WTC11 (cell line): ENCODE data around the gene ZNF140. TPM values are rescaled to one million over a fixed set of nuclear protein-coding genes. Genes with fewer than 3 reads are reported as not detected.

ENCODE experiments used
- ATAC-seq: fragments of 200-7000 bp; cut with Tn5 transposase; 2 replicates; pipeline ENCODE4 v1.10.0; 2021; ENCODE audit warnings: mild to moderate bottlenecking, moderate library complexity
- CTCF ChIA-PET: fragments of 300-600 bp; sonication (Branson Sonifier 250); formaldehyde crosslinking; loops from one replicate; lab custom pipeline; 2021; ENCODE audit warnings: antibody characterized with exemption; lab: Charles Lee
- POLR2A ChIA-PET: fragments of 350-600 bp; sonication (Branson Sonifier 250); formaldehyde crosslinking; loops from one replicate; lab custom pipeline; 2021; ENCODE audit warnings: antibody characterized with exemption; lab: Charles Lee
- DNase-seq: peaks from one replicate; pipeline ENCODE4 v3.0.0; 2021; ENCODE audit warnings: low spot score
- H3K27ac Mint-ChIP-seq: 2 replicates; pipeline ENCODE4 v1.8.0; 2021; ENCODE audit warnings: mixed read lengths
- H3K27me3 Mint-ChIP-seq: 2 replicates; pipeline ENCODE4 v1.8.0; 2021; ENCODE audit warnings: low read depth, mild to moderate bottlenecking, moderate library complexity, mixed read lengths
- H3K36me3 Mint-ChIP-seq: 2 replicates; pipeline ENCODE4 v1.8.0; 2021; ENCODE audit warnings: mixed read lengths
- H3K4me1 Mint-ChIP-seq: 2 replicates; pipeline ENCODE4 v1.8.0; 2022; ENCODE audit warnings: mixed read lengths
- H3K4me3 Mint-ChIP-seq: 2 replicates; pipeline ENCODE4 v1.8.0; 2021; ENCODE audit warnings: mild to moderate bottlenecking, moderate library complexity, mixed read lengths
- H3K9me3 Mint-ChIP-seq: 2 replicates; pipeline ENCODE4 v1.8.0; 2021; ENCODE audit warnings: mixed read lengths
- ATF1 ChIP-seq: sonication (generic); formaldehyde crosslinking; IDR thresholded peaks from 2 replicates; pipeline ENCODE4 v1.8.1; 2023; ENCODE audit warnings: mild to moderate bottlenecking, moderate library complexity, missing genetic modification reagents
- CREB1 ChIP-seq: sonication (generic); formaldehyde crosslinking; IDR thresholded peaks from 2 replicates; pipeline ENCODE4 v1.8.0; 2023; ENCODE audit warnings: mild to moderate bottlenecking, missing genetic modification reagents
- ESRRA ChIP-seq: sonication (generic); formaldehyde crosslinking; IDR thresholded peaks from 2 replicates; pipeline ENCODE4 v1.8.1; 2022; ENCODE audit warnings: mild to moderate bottlenecking, missing genetic modification reagents, borderline replicate concordance
- FOXP1 ChIP-seq: sonication (generic); formaldehyde crosslinking; IDR thresholded peaks from 2 replicates; pipeline ENCODE4 v1.8.0; 2022; ENCODE audit warnings: missing genetic modification reagents, mild to moderate bottlenecking, moderate library complexity, borderline replicate concordance
- IRF2 ChIP-seq: sonication (generic); formaldehyde crosslinking; IDR thresholded peaks from 2 replicates; pipeline ENCODE4 v1.8.0; 2022; ENCODE audit warnings: low read depth, missing genetic modification reagents, borderline replicate concordance
- KAT7 ChIP-seq: sonication (generic); formaldehyde crosslinking; IDR thresholded peaks from 2 replicates; pipeline ENCODE4 v1.8.1; 2023; ENCODE audit warnings: missing genetic modification reagents, mild to moderate bottlenecking, borderline replicate concordance
- NFE2L1 ChIP-seq: sonication (generic); formaldehyde crosslinking; IDR thresholded peaks from 2 replicates; pipeline ENCODE4 v1.8.1; 2023; ENCODE audit warnings: missing genetic modification reagents
- RELA ChIP-seq: sonication (generic); formaldehyde crosslinking; IDR thresholded peaks from 2 replicates; pipeline ENCODE4 v1.8.1; 2022; ENCODE audit warnings: missing genetic modification reagents, mild to moderate bottlenecking, borderline replicate concordance
- ZBTB21 ChIP-seq: sonication (generic); formaldehyde crosslinking; IDR thresholded peaks from 2 replicates; pipeline ENCODE4 v1.8.1; 2023; ENCODE audit warnings: mild to moderate bottlenecking, missing genetic modification reagents, borderline replicate concordance
- ZNF121 ChIP-seq: sonication (generic); formaldehyde crosslinking; IDR thresholded peaks from 2 replicates; pipeline ENCODE4 v1.8.0; 2023; ENCODE audit warnings: missing genetic modification reagents
- total RNA-seq: library from RNA; stranded (reverse); gene quantifications from 3 replicates; pipeline ENCODE4 v1.2.3, GENCODE V29; 2021
- TF ChIP-seq, protein P1 (sequence below): sonication (generic); formaldehyde crosslinking; IDR thresholded peaks from 2 replicates; pipeline ENCODE4 v1.8.1; 2023; ENCODE audit warnings: mild to moderate bottlenecking, missing genetic modification reagents, moderate library complexity
- TF ChIP-seq, protein P2 (sequence below): sonication (generic); formaldehyde crosslinking; IDR thresholded peaks from 2 replicates; pipeline ENCODE4 v1.8.1; 2023; ENCODE audit warnings: mild to moderate bottlenecking, missing genetic modification reagents, moderate library complexity
- TF ChIP-seq, protein P3 (sequence below): fragments of 250-450 bp; sonication (Bioruptor Pico); IDR thresholded peaks from 2 replicates; pipeline ENCODE4 v1.8.0; 2021; ENCODE audit warnings: mild to moderate bottlenecking
- TF ChIP-seq, protein P4 (sequence below): fragments of 250-450 bp; sonication (Bioruptor Pico); conservative IDR thresholded peaks from 2 replicates; pipeline ENCODE4 v1.9.0; 2021; ENCODE audit warnings: mild to moderate bottlenecking
- TF ChIP-seq, protein P5 (sequence below): fragments of 250-450 bp; sonication (Bioruptor Pico); IDR thresholded peaks from 2 replicates; pipeline ENCODE4 v1.9.0; 2021; ENCODE audit warnings: mild to moderate bottlenecking
- TF ChIP-seq, protein P6 (sequence below): sonication (generic); formaldehyde crosslinking; IDR thresholded peaks from 2 replicates; pipeline ENCODE4 v1.8.1; 2022; ENCODE audit warnings: low read depth, mild to moderate bottlenecking, moderate library complexity, missing genetic modification reagents, borderline replicate concordance
- TF ChIP-seq, protein P7 (sequence below): sonication (generic); formaldehyde crosslinking; IDR thresholded peaks from 2 replicates; pipeline ENCODE4 v1.8.0; 2023; ENCODE audit warnings: missing genetic modification reagents, mild to moderate bottlenecking, borderline replicate concordance
- TF ChIP-seq, protein P8 (sequence below): sonication (generic); formaldehyde crosslinking; IDR thresholded peaks from 2 replicates; pipeline ENCODE4 v1.8.1; 2023; ENCODE audit warnings: mild to moderate bottlenecking, moderate library complexity, missing genetic modification reagents
- TF ChIP-seq, protein P9 (sequence below): fragments of 250-450 bp; sonication (Bioruptor Pico); IDR thresholded peaks from 2 replicates; pipeline ENCODE4 v2.1.2; 2022; ENCODE audit warnings: mild to moderate bottlenecking, moderate library complexity

ZNF140 gene
- total RNA-seq, 1 experiment from 2014 or later = 10.3 TPM

DNA sequence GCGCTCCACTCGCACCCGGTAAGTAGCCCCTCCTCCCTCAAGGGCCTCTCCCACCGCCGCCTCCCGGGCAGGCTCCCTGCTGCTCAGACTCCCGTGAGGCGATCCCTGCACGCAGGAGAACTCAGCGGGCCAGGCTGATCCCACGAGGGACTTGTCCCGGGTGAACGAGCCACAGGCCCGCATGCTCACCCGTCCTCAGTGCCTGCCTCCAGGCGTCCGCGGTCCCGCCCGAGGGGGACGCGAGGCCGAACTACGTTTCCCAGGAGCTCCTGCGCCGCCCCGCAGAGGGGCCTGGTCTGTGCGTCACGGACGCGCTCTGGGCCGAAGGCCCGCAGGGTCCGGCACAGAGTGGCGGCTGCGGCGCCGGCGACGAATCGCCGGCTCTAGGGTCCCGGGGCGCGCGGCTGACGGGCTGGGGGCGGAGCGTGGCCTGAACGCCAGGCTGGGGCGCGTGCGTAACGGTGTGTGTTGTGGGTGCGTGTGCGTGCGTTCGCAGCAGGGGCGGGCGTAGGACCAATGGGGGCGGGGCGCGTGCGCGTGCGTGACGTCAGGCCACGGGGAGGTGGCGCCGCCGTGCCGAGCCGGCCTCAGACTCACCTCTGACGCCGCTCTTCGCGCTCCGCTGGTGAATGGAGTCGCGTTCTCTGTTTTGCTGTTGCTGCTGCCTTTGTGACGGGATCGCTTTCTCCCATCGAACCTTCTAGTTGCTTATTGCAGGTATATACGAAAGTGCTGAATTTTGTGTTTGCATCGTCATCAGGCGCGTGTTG lies 49.5 kb downstream of the ZNF140 start, which contains the start of the genes ZNF10 and ZNF891 (continued):
- TF ChIP-seq CREB1 (CRISPR knock-in tag) = no peak
- TF ChIP-seq, protein P1, sequence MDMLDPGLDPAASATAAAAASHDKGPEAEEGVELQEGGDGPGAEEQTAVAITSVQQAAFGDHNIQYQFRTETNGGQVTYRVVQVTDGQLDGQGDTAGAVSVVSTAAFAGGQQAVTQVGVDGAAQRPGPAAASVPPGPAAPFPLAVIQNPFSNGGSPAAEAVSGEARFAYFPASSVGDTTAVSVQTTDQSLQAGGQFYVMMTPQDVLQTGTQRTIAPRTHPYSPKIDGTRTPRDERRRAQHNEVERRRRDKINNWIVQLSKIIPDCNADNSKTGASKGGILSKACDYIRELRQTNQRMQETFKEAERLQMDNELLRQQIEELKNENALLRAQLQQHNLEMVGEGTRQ (CRISPR knock-in tag) = peak; percentile 66
- peak; percentile 88 for TF ChIP-seq ZBTB21 (CRISPR knock-in tag)
- TF ChIP-seq, protein P2, sequence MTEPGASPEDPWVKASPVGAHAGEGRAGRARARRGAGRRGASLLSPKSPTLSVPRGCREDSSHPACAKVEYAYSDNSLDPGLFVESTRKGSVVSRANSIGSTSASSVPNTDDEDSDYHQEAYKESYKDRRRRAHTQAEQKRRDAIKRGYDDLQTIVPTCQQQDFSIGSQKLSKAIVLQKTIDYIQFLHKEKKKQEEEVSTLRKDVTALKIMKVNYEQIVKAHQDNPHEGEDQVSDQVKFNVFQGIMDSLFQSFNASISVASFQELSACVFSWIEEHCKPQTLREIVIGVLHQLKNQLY (CRISPR knock-in tag) = 0 out of 2 replicates have a peak, but pooled peaks have one; percentile 59

DNA sequence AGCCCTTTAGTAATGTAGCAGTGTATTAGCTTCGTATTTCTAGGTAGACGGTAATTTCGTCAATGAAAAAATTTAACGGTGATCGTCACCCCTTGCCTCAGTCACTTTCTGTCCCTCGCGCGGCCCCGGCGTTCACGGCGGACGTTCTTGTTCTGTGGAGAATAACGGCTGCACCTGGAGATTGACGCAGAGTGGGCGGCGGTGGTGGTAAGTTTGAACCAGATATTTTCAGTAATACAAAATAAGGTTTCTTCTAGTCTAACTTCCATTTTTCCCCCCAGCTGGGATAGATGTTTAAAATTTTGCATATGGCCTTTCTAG lies 50.0 kb downstream of the ZNF140 start:
- H3K9me3 Mint-ChIP-seq = peaks cover 35% of the 10 kb centered on the region
- peaks cover 7% of the 10 kb centered on the region for H3K4me1 Mint-ChIP-seq
- H3K27ac Mint-ChIP-seq = peak overlapping the region; percentile 100
- POLR2A ChIA-PET = interaction anchor here (1.5 kb wide), 1 partner anchor 51 kb away, joined by 6 read pairs; no protein-coding TSS in a partner anchor
- no peak for TF ChIP-seq NFE2L1 (CRISPR knock-in tag)
- TF ChIP-seq, protein P3, sequence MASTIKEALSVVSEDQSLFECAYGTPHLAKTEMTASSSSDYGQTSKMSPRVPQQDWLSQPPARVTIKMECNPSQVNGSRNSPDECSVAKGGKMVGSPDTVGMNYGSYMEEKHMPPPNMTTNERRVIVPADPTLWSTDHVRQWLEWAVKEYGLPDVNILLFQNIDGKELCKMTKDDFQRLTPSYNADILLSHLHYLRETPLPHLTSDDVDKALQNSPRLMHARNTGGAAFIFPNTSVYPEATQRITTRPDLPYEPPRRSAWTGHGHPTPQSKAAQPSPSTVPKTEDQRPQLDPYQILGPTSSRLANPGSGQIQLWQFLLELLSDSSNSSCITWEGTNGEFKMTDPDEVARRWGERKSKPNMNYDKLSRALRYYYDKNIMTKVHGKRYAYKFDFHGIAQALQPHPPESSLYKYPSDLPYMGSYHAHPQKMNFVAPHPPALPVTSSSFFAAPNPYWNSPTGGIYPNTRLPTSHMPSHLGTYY (CRISPR knock-in tag) = no peak
- TF ChIP-seq, protein P4, sequence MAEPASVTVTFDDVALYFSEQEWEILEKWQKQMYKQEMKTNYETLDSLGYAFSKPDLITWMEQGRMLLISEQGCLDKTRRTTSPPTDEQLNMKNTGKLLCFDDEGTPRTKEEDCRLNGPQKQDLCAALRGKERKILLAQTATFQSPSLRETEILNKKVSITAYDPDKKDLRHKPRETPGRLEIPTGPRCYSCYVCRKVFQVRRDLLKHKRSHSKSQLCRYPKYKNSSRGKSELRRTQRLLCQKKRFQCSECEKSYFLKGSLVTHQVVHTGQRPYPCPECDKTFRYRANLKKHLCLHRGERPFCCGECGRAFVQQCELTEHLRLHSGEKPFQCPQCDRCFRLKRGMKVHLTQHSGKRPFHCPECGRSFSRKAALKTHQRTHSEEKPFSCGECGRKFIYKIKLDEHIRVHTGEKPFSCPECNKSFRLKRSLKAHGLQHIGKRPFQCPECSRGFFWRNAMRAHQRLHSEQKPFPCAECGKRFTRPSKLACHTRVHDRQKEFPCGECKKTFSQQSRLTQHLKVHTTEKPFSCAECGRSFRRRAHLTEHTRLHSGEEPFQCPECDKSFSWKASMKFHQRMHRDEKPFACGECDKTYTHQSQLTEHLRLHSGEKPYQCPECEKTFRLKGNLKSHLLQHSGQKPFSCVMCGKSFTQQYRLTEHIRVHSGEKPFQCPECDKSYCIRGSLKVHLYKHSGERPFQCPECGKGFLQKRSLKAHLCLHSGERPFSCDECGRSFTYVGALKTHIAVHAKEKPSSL (CRISPR knock-in tag) = no peak
- TF ChIP-seq ESRRA = no peak
- TF ChIP-seq, protein P5, sequence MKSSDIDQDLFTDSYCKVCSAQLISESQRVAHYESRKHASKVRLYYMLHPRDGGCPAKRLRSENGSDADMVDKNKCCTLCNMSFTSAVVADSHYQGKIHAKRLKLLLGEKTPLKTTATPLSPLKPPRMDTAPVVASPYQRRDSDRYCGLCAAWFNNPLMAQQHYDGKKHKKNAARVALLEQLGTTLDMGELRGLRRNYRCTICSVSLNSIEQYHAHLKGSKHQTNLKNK (CRISPR knock-in tag) = no peak
- no peak for TF ChIP-seq KAT7 (CRISPR knock-in tag)
- no peak for TF ChIP-seq FOXP1 (CRISPR knock-in tag)
- TF ChIP-seq RELA (CRISPR knock-in tag) = no peak
- no peak for TF ChIP-seq ZNF121 (CRISPR knock-in tag)
- TF ChIP-seq, protein P6, sequence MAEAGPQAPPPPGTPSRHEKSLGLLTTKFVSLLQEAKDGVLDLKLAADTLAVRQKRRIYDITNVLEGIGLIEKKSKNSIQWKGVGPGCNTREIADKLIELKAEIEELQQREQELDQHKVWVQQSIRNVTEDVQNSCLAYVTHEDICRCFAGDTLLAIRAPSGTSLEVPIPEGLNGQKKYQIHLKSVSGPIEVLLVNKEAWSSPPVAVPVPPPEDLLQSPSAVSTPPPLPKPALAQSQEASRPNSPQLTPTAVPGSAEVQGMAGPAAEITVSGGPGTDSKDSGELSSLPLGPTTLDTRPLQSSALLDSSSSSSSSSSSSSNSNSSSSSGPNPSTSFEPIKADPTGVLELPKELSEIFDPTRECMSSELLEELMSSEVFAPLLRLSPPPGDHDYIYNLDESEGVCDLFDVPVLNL (CRISPR knock-in tag) = no peak
- TF ChIP-seq, protein P7, sequence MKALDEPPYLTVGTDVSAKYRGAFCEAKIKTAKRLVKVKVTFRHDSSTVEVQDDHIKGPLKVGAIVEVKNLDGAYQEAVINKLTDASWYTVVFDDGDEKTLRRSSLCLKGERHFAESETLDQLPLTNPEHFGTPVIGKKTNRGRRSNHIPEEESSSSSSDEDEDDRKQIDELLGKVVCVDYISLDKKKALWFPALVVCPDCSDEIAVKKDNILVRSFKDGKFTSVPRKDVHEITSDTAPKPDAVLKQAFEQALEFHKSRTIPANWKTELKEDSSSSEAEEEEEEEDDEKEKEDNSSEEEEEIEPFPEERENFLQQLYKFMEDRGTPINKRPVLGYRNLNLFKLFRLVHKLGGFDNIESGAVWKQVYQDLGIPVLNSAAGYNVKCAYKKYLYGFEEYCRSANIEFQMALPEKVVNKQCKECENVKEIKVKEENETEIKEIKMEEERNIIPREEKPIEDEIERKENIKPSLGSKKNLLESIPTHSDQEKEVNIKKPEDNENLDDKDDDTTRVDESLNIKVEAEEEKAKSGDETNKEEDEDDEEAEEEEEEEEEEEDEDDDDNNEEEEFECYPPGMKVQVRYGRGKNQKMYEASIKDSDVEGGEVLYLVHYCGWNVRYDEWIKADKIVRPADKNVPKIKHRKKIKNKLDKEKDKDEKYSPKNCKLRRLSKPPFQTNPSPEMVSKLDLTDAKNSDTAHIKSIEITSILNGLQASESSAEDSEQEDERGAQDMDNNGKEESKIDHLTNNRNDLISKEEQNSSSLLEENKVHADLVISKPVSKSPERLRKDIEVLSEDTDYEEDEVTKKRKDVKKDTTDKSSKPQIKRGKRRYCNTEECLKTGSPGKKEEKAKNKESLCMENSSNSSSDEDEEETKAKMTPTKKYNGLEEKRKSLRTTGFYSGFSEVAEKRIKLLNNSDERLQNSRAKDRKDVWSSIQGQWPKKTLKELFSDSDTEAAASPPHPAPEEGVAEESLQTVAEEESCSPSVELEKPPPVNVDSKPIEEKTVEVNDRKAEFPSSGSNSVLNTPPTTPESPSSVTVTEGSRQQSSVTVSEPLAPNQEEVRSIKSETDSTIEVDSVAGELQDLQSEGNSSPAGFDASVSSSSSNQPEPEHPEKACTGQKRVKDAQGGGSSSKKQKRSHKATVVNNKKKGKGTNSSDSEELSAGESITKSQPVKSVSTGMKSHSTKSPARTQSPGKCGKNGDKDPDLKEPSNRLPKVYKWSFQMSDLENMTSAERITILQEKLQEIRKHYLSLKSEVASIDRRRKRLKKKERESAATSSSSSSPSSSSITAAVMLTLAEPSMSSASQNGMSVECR (CRISPR knock-in tag) = no peak
- no peak for TF ChIP-seq ATF1 (CRISPR knock-in tag)
- TF ChIP-seq, protein P8, sequence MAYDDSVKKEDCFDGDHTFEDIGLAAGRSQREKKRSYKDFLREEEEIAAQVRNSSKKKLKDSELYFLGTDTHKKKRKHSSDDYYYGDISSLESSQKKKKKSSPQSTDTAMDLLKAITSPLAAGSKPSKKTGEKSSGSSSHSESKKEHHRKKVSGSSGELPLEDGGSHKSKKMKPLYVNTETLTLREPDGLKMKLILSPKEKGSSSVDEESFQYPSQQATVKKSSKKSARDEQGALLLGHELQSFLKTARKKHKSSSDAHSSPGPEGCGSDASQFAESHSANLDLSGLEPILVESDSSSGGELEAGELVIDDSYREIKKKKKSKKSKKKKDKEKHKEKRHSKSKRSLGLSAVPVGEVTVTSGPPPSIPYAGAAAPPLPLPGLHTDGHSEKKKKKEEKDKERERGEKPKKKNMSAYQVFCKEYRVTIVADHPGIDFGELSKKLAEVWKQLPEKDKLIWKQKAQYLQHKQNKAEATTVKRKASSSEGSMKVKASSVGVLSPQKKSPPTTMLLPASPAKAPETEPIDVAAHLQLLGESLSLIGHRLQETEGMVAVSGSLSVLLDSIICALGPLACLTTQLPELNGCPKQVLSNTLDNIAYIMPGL (CRISPR knock-in tag) = no peak
- no peak for TF ChIP-seq IRF2 (CRISPR knock-in tag)
- TF ChIP-seq, protein P9, sequence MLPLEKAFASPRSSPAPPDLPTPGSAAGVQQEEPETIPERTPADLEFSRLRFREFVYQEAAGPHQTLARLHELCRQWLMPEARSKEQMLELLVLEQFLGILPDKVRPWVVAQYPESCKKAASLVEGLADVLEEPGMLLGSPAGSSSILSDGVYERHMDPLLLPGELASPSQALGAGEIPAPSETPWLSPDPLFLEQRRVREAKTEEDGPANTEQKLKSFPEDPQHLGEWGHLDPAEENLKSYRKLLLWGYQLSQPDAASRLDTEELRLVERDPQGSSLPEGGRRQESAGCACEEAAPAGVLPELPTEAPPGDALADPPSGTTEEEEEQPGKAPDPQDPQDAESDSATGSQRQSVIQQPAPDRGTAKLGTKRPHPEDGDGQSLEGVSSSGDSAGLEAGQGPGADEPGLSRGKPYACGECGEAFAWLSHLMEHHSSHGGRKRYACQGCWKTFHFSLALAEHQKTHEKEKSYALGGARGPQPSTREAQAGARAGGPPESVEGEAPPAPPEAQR (CRISPR knock-in tag) = no peak
- TF ChIP-seq, all 79 proteins: peak for 0
- H3K4me3 Mint-ChIP-seq = peak overlapping the region; percentile 96
- H3K27me3 Mint-ChIP-seq = peaks cover 1% of the 10 kb centered on the region
- CTCF ChIA-PET = interaction anchor here (1.5 kb wide), 1 partner anchor 50 kb away, joined by 9 read pairs; the partner anchor contains the start of gene ZNF268
- ATAC-seq (no peak), DNase-seq (peak; percentile 17)
- H3K36me3 Mint-ChIP-seq = peaks cover 70% of the 10 kb centered on the region
